Gastroesophageal sphincter (tissue), 4 donors: ENCODE results near the gene HDGFL2. TPM values are rescaled to one million over a fixed set of nuclear protein-coding genes. Genes with fewer than 3 reads are reported as not detected.

Experiments used
- ATAC-seq: fragments of 150-250 bp; one replicate; pipeline ENCODE4 v1.9.1; 2016; ENCODE audit warnings: mild to moderate bottlenecking, moderate library complexity
- H3K27ac ChIP-seq, 4 donors: fragments of 200-600 bp; sonication (generic) in 3 of 4; 1 replicate in 3 of 4; 2 replicates in 1 of 4; pipeline ENCODE4 v1.5.1; 2016 to 2019
- H3K27me3 ChIP-seq: fragments of 200-600 bp; sonication (generic); one replicate; pipeline ENCODE4 v1.5.1; 2019
- H3K36me3 ChIP-seq, 2 donors: fragments of 200-600 bp; sonication (generic); one replicate each; pipeline ENCODE4 v1.5.1; 2019; ENCODE audit warnings: control low read depth in 1 of 2
- H3K4me1 ChIP-seq, 3 donors: fragments of 200-600 bp; sonication (generic); 1 replicate in 2 of 3; 2 replicates in 1 of 3; pipeline ENCODE4 v1.5.1; 2016 to 2019; ENCODE audit warnings: control low read depth in 2 of 3
- H3K4me3 ChIP-seq, 2 donors: fragments of 200-600 bp; sonication (generic); one replicate each; pipeline ENCODE4 v1.5.1; 2019; ENCODE audit warnings: mild to moderate bottlenecking in 1 of 2, moderate library complexity in 1 of 2
- H3K9me3 ChIP-seq, 3 donors: fragments of 200-600 bp; sonication (generic); one replicate each; pipeline ENCODE4 v1.5.1; 2017 to 2019; ENCODE audit warnings: control low read depth in 2 of 3
- CTCF ChIP-seq, 4 experiments: fragments of 200-600 bp in 2 of 4; fragments of 450-650 bp in 2 of 4; sonication (generic) in 1 of 4; IDR thresholded peaks; one replicate each; pipeline ENCODE4 v1.5.1; 2017 to 2019; ENCODE audit warnings: antibody characterized with exemption in 4 of 4, mild to moderate bottlenecking in 2 of 4, moderate library complexity in 2 of 4
- EP300 ChIP-seq: sonication (generic); formaldehyde crosslinking; IDR thresholded peaks from one replicate; pipeline ENCODE4 v1.6.1; 2017; ENCODE audit warnings: antibody characterized with exemption, mild to moderate bottlenecking
- POLR2A ChIP-seq, 2 donors: fragments of 450-650 bp; IDR thresholded peaks; one replicate each; pipeline ENCODE4 v1.6.1; 2017; ENCODE audit warnings: antibody characterized with exemption in 2 of 2, mild to moderate bottlenecking in 2 of 2, moderate library complexity in 1 of 2
- POLR2AphosphoS5 ChIP-seq: sonication (generic); formaldehyde crosslinking; IDR thresholded peaks from one replicate; pipeline ENCODE4 v1.6.1; 2017; ENCODE audit warnings: antibody characterized with exemption
- WGBS, 2 donors: methylation state at CpG; one replicate each; pipeline ENCODE4 v1.1.5; 2018; ENCODE audit warnings: low coverage in 1 of 2; 5-methylcytosine and 5-hydroxymethylcytosine counted together
- total RNA-seq, 4 donors: library from RNA; depleted of rRNA; stranded (reverse); fragments of >200 nt; gene quantifications; one replicate each; pipeline ENCODE4 v1.1.0, GENCODE V29; 2016

The HDGFL2 gene
- total RNA-seq, 4 donors from 2014 or later: 33.3 to 49.5 (median 36.2) TPM

- Histone ChIP-seq H3K27ac (peak overlapping the region in 1 of 4 donors; percentile 74), H3K27me3 (peaks cover 12% of the 10 kb centered on the region), H3K36me3 (no peaks in the 10 kb centered on the region), H3K4me3 (no peak overlapping the region), H3K4me1 (peaks cover 0 to 18% (median 0%) of the 10 kb centered on the region in 3 donors), H3K9me3 (no peaks in the 10 kb centered on the region)
- no peak for TF ChIP-seq POLR2AphosphoS5
- ATAC-seq: no peak
- 80 to 83% methylated on average over 1 to 4 of the region's 9 CpGs for WGBS, 2 donors
These were observed 61.8 kb downstream of the HDGFL2 start for GRCh38 chr19:4533835-4534424.

- Histone ChIP-seq H3K9me3 (no peaks in the 10 kb centered on the region), H3K36me3 (no peaks in the 10 kb centered on the region), H3K27ac (peak within 1 kb of the TSS in 3 of 4 donors; percentile 47 to 74 (median 64)), H3K4me3 (peak within 1 kb of the TSS; percentile 25 to 51), H3K4me1 (peaks cover 0 to 18% (median 0%) of the 10 kb centered on the region in 3 donors), H3K27me3 (peaks cover 20% of the 10 kb centered on the region)
- WGBS, 2 donors: 19 to 48% methylated on average over 2 to 9 of the region's 49 CpGs
- ATAC-seq: peak; percentile 90
- TF ChIP-seq CTCF (IDR thresholded peaks at IDR 0.05): no peak
- TF ChIP-seq EP300: no peak
- peak; percentile 32 for TF ChIP-seq POLR2AphosphoS5
- peak in 1 of 2 donors; percentile 38 for TF ChIP-seq POLR2A (IDR thresholded peaks at IDR 0.05)
These were observed 63.0 kb downstream of the HDGFL2 start, which contains the start of gene PLIN5 for GRCh38 chr19:4534836-4535658. Gene PLIN5, minus strand, starts transcription at chr19:4535224. Its CDS starts 1,150 bp downstream, at chr19:4534074.

GRCh38 chr19:4536798-4537197, 64.7 kb downstream of the HDGFL2 start:
- TF ChIP-seq CTCF (IDR thresholded peaks at IDR 0.05) (no peak), POLR2A (IDR thresholded peaks at IDR 0.05) (no peak), POLR2AphosphoS5 (no peak), EP300 (no peak)
- H3K4me1 ChIP-seq: peaks cover 0 to 18% (median 0%) of the 10 kb centered on the region in 3 donors
- peaks cover 0 to 9% (median 0%) of the 10 kb centered on the region in 3 donors for H3K9me3 ChIP-seq
- no peak overlapping the region for H3K4me3 ChIP-seq
- no peak for ATAC-seq
- no peak overlapping the region for H3K27ac ChIP-seq
- H3K36me3 ChIP-seq: no peaks in the 10 kb centered on the region
- H3K27me3 ChIP-seq: peaks cover 26% of the 10 kb centered on the region
- no CpG with 5 or more reads among the region's 5 CpGs for WGBS, 2 donors

GRCh38 chr19:4537953-4538600, 66.0 kb downstream of the HDGFL2 start:
- Histone ChIP-seq H3K27ac (no peak overlapping the region), H3K4me3 (no peak overlapping the region), H3K36me3 (no peaks in the 10 kb centered on the region), H3K27me3 (peaks cover 26% of the 10 kb centered on the region), H3K9me3 (peaks cover 0 to 9% (median 0%) of the 10 kb centered on the region in 3 donors), H3K4me1 (peaks cover 0 to 18% (median 0%) of the 10 kb centered on the region in 3 donors)
- ATAC-seq: no peak
- TF ChIP-seq EP300: no peak
- TF ChIP-seq CTCF (IDR thresholded peaks at IDR 0.05): no peak
- no peak for TF ChIP-seq POLR2A (IDR thresholded peaks at IDR 0.05)
- no peak for TF ChIP-seq POLR2AphosphoS5
- WGBS, 2 donors: 74% methylated on average over 12 of the region's 27 CpGs; no CpG with 5 or more reads in 1 of the 2 donors

GRCh38 chr19:4538601-4538954, 66.5 kb downstream of the HDGFL2 start:
- H3K4me3 ChIP-seq: no peak overlapping the region
- no CpG with 5 or more reads among the region's 13 CpGs for WGBS, 2 donors
- ATAC-seq: no peak

More at GRCh38 chr19:4538601-4538954, 66.5 kb downstream of the HDGFL2 start:
- Histone ChIP-seq H3K4me1 (peaks cover 0 to 18% (median 0%) of the 10 kb centered on the region in 3 donors), H3K9me3 (peaks cover 0 to 9% (median 0%) of the 10 kb centered on the region in 3 donors), H3K27ac (no peak overlapping the region), H3K27me3 (peaks cover 26% of the 10 kb centered on the region), H3K36me3 (no peaks in the 10 kb centered on the region)
- TF ChIP-seq POLR2A (IDR thresholded peaks at IDR 0.05): no peak
- TF ChIP-seq EP300: no peak
- no peak for TF ChIP-seq CTCF (IDR thresholded peaks at IDR 0.05)
- no peak for TF ChIP-seq POLR2AphosphoS5
